HG03565 (cell line): Measurements from ENCODE around the gene ATP13A3.

Source experiments
- ATAC-seq: cut with Tn5 transposase; IDR thresholded peaks from one replicate; pipeline ENCODE4 v1.9.1; 2021; ENCODE audit warnings: mild to moderate bottlenecking, moderate library complexity; ENCODE audit not compliant: unreplicated experiment

The ATP13A3 gene

GRCh38 chr3:194446172-194446571 is 40.6 kb downstream of the ATP13A3 start:
- no peak for ATAC-seq

DNA sequence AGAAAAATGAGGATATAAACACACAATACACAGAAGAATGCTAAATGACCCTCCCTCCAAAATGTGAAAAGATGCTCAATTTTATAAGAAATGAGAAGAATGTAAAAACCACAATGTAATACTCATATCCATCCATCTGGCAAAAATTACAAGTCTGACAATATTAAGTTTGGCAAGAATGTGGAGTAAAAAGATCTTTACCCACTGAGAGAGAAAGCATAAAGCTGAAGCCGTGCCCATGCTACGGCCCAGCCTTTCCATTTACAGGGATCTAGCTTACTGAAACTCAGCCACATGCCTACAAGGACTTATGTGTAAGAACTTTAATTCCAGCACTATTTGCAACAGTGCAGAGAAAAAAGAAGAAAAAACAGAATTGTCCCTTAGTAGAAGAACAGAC is 42.9 kb downstream of the ATP13A3 start:
- no peak for ATAC-seq

DNA sequence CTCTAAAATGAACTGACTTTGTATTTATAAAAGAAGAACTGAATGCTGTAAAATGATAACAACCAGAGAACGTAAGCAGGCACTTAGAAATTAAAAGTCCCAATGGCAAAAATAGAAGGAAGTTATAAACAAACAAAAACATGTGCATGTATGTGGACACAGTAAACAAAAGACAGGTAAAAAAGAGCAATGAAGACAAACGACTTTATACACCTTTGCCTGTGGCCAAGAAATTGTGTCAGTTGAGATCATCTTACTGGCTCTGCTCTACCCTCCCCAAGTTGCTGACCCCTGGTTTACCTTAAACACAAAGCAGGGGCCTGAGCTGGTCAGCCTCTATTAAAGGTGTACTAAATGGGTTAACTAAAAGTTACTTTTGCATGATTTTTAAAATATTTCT is 46.0 kb downstream of the ATP13A3 start:
- ATAC-seq = no peak

- ATAC-seq = no peak
Measured at GRCh38 chr3:194439881-194440550, 46.8 kb downstream of the ATP13A3 start.

GRCh38 chr3:194434503-194434902 is 52.3 kb downstream of the ATP13A3 start:
- no peak for ATAC-seq

DNA sequence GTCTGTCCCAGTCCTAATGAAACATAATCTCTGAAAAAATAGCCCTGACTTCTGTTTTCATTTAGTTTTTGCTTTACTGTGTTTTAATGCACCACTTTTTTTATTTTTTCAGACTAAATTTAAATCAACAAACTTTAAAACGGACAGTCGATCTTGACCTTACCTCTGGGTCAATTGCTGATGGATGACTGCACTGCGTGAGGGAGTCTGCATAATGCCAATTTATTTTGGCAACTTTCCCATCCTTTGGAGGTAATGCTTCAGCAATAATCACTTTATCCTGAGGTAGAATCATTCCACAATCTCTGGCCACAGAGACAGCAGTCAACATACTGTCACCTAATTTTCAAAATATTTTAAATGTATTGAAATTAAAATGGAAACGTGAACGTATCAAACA is 55.2 kb downstream of the ATP13A3 start:
- no peak for ATAC-seq

DNA sequence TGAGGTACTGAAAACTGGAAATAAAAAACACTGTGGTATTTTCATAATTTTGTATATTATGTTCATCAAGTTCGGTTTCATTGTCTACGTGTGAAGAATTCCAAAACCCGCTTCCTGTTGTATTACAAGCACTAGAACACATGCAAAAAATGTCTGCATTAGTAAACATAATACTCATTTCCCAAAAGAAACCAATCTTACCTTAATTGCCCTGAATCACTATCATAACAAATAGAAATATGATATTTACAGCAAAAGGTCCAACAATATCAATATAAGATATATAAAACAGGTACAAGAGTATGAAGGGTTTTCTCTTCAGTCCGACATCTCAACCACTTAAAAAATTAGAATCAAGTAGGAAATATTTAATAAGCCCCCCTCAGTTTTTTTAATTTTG is 61.4 kb downstream of the ATP13A3 start:
- ATAC-seq = no peak

DNA sequence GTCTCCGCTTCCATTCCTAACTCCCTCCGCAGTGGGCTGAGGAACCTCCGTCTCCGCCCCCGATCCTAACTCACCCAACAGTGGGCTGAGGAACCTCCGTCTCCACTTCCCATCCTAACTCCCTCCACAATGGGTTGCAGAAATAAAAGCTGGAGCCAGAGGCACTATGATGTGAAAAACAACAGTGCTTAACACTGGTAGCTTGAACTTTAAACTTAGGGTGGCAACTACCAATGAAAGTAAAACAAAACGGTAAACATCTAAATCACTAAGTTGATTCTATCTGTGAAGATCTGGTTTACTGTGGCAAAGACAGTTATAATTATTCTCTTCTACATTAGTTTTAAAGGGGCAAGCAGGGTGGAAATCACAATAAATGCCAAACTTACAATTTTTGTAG is 61.8 kb downstream of the ATP13A3 start:
- ATAC-seq = no peak

GRCh38 chr3:194424373-194424772 is 62.4 kb downstream of the ATP13A3 start:
- no peak for ATAC-seq

DNA sequence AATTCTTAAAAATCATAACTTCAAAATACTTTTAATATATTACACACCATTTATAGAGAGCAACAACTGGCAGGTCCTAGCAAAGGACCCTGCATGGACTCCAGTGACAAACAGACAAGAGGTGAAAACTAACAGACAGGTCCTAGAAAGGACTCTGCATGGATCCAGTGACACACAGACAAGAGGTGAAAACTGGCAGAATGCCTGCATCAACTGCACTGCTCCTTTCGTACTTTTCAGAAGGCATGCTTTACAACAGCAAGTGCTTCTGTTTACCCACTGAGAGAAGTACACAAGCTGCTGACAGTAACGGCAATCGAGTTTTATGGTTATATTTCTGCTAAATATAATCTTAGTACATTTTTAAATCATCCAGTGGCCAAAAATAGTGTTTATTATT is 63.5 kb downstream of the ATP13A3 start:
- ATAC-seq = no peak

- ATAC-seq = no peak
Measured at GRCh38 chr3:194422188-194422587, 64.6 kb downstream of the ATP13A3 start.

DNA sequence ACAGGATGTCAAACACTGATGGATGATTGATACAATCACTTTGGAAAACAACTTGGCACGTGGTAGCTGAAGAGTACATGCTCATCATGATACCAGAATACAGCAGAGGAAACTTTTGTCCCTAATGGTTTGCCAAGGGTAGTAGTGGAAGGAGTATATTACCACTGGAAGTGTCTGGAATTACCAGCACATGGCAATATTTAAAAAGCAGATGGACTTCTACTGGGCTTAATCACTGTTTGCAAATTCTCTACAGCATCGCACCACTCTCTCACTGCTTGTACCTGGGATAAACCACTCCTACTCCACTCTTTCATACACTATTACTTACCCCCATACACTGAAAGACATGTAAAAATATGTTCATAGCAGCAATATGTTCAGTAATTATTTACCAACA is 68.1 kb downstream of the ATP13A3 start:
- no peak for ATAC-seq

- no peak for ATAC-seq
Measured at GRCh38 chr3:194407423-194407822, 79.4 kb downstream of the ATP13A3 start.

DNA sequence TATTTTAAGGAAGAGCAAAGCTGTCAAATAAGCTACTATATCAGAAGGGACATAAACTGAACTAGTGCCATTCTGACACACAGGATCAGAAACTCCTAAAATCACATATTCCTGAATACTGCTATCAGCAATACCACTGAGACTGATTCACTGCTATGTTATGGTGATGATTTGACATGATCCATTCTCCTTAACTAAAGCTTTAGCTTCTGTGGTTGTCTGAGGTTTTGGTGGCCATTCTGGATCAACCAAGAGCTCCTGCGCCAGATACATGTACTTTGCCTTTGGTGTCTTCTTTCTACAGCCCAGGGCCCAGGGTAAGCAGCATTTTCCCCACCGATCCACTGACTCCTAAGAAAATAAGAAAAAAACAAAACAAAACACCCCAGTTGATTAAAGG is 81.0 kb downstream of the ATP13A3 start:
- ATAC-seq = no peak

- ATAC-seq = no peak
Measured at GRCh38 chr3:194404365-194405140, 82.2 kb downstream of the ATP13A3 start.

GRCh38 chr3:194401868-194402329 is 84.9 kb downstream of the ATP13A3 start:
- no peak for ATAC-seq

- no peak for ATAC-seq
Measured at GRCh38 chr3:194401346-194401745, 85.5 kb downstream of the ATP13A3 start.

- ATAC-seq = no peak
Measured at GRCh38 chr3:194399874-194400411, 86.9 kb downstream of the ATP13A3 start.

DNA sequence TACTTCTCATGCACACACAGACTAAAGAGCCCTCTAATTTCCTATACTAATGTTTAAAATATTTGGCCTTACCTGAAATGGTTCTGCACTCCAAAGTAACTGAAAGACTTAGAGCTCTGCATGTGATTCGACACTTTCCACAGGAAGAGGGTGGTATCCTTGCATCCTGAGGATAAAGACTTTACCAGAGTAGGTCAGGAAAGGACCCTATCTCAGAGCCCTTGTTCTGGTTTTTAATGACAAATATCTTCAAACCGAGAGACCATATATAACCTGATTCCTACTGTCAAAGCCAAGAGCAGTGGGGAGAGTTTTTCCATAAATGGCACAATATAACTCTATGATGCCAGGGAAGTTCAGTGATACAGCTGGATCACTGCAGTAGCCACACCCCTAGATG is 87.6 kb downstream of the ATP13A3 start, which contains the start of gene GP5:
Gene GP5, minus strand, starts transcription at position 101 of the 400 bp plus-strand sequence. CDS start 984 bp downstream, outside the sequence.
- no peak for ATAC-seq

GRCh38 chr3:194397757-194398312 is 89.0 kb downstream of the ATP13A3 start:
- ATAC-seq = no peak

GRCh38 chr3:194396859-194397756 is 89.7 kb downstream of the ATP13A3 start:
- ATAC-seq = no peak
